HG03064 (cell line): ENCODE results near the gene KXD1.
A peak's percentile ranks its signal among the peaks of the same experiment; 100 is the strongest.
"Not testable (repeated sequence)": the region's sequence is repeated elsewhere in the genome, so short reads cannot be mapped to it uniquely, and the experiment has no call there.

Source experiments
- ATAC-seq: cut with Tn5 transposase; IDR thresholded peaks from one replicate; pipeline ENCODE4 v1.9.1; 2021; ENCODE audit warnings: low read depth; ENCODE audit not compliant: unreplicated experiment

Gene KXD1

DNA sequence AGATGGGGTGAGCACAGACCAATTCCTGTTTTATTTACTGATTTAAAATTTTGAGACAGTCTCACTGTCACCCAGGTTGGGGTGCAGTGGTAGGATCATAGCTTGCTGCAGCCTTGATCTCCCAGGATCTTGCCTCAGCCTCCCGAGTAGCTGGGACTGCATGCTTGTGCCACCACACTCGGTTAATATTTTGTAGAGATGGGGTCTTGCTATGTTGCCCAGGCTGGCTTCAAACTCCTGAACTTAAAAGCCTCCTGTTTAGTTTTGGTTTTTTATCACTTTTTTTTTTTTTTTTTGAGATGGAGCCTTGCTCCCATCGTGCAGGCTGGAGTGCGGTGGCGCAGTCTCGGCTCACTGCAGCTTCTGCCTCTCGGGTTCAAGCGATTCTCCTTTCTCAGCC, 18.7 kb downstream of the KXD1 start:
- no peak for ATAC-seq

DNA sequence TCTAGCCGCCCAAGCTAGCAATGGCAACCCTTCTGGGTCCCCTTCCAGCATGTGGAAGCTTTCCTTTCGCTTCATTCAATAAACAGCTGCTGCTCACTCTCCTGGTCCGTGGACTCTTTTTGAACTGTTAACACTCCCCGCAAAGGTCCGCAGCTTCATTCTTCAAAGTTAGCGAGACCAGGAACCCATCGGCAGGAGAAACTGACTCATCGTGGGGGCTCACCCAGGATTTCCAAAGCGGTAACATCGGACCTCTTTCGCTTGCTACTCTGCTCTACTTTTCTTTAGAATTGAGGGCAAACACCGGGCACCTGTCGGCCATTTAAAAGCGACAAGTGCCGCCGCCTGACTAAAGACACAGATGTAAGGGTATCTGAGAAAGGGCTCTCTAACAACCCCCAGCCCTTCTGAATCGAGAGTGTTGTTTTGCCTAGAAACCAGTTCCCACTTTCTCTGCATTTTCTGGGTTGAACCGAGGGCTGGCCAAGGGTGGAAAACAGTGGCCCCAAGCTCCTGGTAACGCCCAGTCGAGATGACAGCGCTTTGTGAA, 19.8 kb downstream of the KXD1 start:
- ATAC-seq: no peak

DNA sequence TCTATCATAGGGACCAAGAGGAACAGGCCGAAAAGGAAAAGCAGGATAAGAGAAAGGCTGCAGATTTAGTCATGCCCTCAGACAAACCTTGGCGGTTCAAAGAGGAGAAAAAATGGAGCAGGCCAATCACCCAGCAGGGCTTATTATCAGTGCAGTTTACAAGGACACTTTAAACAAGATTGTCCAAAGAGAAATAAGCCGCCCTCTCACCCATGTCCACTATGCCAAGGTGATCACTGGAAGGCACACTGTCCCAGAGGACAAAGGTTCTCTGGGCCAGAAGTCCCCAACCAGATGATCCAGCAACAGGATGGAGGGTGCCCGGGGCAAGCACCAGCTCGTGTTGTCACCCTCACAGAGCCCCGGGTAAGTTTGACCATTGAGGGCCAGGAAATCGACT, 22.6 kb downstream of the KXD1 start:
- ATAC-seq: no peak

DNA sequence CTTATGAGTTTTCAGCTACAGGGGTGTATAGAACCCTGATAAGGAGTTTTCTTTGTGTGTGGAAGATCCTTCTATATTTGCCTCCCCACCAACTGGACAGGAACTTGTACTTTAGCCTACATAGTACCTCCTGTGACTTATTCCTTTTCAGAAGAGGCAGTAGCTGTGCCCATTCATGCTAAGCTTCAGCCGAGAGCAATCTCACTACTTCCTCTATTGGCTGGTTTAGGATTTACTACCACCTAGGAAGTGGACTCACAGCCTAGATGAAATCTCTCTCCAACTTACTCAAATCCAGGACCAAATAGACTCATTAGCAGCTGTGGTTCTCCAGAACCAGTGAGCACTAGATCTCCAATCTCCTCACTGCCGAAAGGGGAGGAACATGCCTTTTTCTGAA, 28.6 kb downstream of the KXD1 start:
- ATAC-seq: no peak

DNA sequence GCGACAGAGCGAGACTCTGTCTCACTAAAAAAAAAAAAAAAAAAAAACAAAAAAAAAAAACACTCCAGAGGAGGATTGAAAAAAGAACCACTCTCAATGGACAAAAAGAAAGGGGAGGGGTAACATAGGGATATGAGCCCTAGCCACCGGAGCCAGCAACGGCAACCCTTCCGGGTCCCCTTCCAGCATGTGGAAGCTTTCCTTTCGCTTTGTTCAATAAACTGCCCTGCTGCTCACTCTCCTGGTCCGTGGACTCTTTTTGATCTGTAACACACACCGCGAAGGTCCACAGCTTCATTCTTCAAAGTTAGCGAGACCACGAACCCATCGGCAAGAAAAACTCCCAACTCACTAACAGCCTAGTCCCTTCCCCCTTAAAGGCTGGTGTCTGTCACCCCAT, 29.9 kb downstream of the KXD1 start:
- no peak for ATAC-seq

DNA sequence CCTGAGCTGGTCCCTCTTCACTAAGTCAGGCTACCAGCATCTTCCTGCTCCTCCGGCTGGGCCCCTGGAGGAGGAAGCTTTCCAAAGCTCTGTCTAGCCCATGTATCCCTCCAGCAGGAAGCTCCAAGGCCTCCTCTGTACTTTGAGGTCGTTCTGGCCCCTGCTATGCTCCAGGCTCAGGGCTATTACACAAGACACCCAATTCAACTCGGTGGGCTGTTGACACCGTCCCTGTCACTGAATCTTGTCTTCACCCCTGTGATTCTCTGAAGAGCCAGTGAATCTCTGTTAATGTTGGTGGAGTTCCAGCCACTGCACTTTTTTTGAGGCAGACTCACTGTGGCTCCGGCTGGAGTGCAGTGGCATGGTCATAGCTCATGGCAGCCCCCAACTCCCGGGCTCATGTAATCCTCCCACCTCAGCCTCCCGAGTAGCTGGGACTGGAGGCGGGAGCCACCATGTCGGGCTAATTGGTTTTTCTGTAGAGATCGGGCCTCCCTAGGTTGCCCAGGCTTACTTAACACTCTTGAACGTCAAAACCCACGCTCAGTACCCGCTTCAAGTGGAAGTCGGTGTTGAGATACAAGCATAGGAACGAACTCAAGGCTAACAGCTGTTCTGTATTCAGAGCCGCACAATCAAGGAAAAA, 30.4 kb downstream of the KXD1 start:
- ATAC-seq: no peak

DNA sequence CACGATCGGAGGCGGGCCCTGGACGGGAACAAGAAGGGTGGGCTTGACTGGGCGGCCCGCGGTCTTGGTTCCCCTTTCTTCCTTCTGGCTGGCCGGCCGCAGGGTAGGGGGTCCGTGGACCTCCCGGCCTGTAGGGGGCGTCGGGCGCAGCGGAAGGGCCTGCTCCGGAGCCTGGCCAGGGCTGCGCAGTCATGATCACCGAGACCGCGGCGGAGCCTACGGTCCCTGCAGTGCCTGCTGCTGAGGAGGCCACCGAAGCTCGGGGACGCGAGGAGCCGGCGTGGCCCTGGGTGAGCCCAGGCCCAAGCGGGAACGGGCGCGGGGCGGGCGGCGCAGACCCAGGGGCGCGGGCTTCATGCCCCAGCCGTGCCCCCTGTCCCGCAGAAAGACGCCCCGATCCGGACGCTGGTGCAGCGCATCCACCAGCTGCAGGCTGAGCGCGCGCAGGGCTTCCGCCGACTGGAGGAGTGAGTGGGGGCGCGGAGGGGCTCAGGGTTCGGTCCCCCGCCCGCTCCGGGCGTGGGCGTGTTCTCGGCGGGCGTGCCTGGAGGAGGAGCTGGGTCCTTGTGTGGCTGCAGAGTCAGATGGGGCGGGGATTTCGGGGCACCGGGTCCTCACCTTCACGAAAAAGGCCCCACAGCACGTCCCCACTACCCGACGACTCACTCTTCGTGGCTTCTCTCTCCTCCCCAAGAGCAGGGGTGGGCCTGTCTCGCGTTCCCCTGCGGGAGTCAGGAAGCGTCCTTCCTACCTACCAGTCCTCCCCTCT, 31.1 kb downstream of the KXD1 start, which contains the start of gene REX1BD:
Gene REX1BD, plus strand, starts transcription at position 188 of the 769 bp plus-strand sequence. Its CDS starts 4 bp downstream, at position 192.
- ATAC-seq: peak; percentile 67

DNA sequence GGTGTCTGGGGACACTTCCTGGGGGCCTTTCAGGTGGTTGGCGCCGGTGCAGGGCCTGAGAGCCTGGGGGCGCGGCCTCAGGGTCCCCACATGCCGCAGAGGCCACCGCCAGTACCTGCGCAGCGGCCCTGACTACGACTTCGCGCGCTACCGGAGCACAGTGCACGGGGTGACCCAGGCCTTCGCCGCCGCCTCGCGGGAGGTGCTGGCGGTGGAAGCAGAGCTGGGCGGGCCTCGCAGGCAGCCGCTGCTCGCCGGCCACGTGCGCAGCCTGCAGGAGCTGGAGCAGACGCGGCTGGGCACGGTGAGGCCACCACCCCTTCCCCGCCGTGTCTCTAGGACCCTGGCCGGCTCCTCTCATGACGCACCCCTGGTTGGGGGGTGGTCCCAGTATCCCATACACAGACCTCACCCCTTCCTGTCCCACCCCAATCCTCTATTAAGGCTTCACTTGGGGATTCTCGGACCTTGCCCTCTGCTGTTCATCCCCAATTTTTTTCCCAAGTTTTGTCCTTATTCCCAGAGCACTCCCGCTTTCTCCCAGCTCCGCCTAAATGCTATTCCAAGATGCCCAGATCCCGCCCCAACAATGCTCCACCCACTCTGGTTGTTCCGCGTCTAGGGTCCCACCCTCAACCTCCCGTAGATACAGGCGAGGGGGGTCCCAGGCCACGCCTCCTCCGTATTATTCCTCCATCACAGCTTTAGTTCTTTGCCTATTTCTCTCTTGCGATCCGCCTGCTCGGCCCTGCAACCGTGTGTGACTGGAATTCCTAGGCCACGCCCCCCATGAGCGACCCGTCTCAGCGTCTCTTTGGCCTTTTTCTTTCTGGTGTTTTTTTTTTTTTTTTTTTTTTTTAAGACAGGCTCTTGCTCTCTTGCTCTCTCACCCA, 32.0 kb downstream of the KXD1 start:
- no peak for ATAC-seq

DNA sequence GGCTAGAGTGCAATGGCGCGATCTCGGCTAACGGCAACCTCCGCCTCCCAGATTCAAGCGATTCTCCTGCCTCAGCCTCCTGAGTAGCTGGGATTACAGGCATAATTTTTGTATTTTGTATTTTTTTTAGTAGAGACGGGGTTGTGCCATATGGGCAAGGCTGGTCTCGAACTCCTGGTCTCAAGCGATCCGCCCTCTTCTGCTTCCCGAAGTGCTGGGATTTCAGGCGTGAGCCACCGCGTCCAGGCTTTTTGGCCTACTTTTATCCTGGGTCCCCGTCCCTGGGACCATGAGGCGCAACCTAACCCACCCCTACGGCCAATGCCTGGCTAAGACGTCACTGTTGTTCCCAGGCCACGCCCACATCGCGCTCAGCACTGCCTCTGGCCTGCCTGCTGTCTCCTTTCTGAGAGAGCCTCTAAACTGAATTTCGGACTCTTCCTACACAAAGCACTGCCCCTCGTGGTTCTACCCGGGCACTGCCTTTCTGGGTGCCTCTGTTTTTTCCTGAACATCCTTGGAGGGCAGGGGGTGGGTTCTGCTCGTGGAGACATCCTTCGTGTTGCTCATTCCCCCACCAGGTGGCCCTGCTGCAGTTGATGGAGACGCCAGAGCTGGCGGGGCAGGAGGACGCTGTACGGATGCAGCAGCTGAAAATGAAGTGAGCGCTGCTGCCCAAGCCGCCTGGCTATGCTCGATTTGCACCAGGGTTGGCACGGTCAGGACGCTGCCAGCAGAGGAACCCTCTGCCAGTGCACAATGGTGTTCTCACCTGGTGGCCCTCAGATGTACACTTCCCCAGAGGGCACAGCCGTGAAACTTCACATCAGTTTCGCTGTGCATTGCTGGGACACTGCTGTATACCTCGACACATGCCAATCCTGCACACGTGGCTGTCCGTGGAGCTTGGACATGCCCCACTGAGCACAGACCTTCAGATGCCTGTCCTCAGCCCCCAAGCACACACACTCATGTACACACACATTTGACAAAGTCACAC, 32.9 kb downstream of the KXD1 start:
- no peak for ATAC-seq

DNA sequence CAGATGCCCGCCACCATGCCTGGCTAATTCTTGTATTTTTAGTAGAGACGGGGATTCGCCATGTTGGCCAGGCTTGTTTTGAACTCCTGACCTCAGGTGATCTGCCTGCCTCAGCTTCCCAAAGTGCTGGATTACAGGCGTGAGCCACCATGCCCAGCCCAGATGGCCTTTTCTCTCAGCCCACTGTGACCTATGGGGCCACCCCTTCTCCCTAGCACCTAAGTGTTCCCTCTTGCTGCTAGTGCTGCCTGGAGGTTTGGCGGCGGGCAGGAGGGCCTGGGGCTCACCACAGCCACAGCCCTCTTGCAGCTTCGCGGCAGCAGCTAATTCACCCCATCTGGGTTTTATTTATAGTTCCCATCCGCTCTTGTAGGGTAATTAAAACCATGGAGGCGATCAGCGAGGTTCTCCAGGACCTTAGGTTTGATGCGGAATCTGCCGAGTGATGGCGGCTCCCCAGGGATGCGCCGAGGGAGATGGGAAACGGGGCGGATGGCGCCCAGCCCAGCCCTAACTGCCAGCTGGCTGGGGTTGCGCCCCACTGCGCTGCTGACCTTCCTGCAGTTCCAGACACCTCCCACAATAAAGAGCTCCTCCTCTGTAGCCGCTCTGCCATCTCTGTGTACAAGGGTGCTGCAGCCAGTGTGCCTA, 34.2 kb downstream of the KXD1 start:
- no peak for ATAC-seq

DNA sequence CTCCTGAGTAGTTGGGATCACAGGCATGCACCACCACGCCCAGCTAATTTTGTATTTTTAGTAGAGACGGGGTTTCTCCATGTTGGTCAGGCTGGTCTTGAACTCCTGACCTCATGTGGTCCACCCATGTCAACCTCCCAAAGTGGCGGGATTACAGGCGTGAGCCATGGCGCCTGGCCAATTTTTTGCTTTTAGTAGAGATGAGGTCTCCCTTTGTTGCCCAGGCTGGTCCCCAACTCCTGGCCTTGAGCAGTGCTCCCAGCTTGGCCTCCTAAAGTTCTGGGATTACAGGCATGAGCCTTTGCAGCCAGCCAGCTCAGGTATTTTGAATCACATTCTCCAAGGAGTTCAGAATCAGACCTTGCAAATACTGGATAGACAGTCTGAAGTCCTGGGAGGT, 35.1 kb downstream of the KXD1 start:
- ATAC-seq: not testable (repeated sequence)

DNA sequence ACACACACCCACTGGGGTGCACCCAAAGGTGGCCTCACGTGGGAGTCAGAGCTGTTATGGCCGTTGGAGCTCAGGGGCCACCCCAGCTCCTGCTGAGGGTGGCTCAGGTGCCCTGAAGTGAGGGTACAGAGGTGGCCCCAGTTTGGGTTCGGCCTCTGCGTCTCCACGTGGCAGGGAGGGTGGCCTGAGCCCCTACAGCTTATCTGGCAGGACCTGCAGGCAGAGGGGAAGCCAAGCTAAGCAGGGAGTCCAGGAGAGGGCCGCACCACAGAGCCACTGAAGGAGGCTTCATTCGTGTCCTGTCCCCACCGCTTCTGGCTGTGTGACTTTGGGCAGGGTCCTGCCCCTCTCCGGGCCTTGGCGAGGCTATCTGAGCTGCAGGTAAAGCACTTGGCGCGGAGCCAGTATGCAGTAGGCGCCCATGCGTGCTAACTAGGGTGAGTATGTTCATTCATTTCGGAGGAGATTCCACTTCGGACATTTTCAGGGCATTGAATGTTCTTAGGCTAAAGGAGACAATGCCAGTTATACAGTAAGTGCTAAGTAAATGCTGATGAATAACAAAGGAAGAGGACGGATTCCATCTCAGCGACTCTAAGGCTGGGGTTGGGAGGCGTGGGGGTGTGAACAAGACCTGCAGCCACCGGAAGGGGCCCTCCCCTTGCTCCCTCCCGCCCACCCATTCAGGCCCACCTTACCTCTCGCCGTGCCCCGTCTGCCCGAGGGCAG, 35.9 kb downstream of the KXD1 start:
- no peak for ATAC-seq

DNA sequence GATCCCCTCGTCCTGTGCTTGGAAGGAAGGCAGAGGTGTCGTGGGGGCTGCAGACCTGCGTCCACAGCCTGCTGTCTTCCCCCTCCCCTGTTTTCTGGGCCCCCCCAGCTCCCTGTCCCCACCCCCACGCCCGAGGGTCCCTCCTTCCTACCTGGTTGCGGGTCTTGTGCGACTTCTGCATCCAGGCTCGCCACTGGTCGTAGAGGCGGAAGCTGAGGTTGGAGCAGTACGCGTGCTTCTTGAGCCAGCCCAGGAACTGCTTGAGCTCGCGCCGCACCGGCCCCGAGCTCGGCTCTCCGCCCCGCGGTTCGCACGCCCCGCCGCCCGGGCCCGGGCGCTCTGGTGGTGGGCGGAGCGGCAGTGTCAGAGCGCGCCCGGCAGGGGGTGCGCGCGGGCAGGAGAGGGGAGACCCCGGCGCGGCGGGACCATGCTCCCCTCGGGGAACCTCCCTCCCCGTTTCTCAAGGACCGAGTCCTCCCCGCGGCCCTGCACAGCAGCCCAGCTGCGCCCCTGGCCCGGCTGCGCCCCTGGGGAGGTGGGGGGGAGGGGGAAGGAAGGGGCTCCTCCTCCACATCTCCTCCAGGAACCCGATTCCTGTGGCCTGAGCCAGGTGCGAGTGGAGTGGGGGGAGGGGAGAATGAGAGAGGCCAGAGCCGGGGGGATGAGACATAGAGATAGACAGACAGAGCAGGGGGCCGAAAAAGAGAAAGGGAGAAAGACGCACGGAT, 36.6 kb downstream of the KXD1 start:
- ATAC-seq: no peak

DNA sequence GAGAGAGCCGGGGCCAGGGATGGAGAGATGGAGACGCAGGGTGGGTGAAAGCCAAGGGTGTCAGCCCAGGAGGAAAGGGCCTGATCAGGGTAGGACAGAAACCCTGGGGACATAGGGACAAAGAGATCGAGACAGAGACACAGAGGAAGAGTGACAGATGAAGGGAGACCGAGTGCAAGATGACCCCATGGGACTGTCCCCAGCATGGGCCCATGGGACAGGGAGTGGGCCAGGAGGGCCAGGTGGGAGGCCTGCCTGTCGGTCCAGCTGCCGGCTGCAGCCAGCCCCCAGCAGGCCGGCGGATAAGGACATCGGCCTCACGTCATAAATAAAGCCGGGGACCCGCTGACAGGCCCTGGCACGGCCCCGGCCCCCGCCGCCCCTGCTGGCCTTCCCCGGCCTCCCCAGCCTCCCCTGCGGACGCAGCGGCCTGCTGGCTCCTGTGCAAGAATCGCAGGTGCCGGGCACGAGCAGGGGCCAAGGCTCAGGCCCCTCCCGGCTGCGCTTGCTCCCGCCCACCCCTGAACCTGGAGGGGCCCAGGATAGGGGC, 37.2 kb downstream of the KXD1 start:
- no peak for ATAC-seq

DNA sequence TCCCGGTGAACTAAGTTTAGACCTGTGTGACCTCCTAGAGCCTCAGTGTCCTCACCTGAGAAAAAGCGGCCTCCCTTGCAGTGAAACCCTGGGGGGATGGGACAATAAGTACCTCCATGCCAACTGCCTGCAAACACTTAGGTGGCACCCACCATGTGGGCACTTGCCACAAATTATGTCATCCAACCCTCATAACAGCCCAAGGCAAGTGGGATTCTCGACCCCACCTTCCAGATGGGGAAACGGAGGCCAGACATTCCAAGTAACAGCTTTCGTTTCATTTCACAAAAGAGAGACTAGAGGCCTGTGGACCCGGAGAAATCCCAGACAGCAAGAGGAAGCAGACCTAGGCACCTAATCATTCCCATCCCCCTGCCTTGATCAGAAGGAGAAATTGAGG, 37.8 kb downstream of the KXD1 start:
- no peak for ATAC-seq

DNA sequence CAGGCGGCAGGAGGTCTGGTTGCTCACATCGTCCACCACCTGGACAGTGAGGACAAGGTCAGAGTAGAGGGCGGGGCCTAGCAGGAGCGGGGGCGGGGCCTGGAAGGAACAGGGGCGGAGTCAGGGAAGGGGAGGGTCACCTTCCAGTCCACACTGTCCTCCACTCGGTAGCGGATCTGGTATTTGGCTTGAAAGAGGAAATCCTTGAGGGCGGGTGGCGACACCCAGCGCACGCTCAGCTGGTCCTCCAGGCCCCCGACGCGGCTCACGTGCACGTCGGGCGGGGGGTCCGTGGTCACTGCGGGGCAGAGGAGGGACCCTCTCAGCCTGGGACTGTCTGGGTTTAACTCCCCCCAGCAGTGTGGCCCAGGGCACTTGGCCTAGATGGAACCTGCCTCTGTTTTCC, 39.1 kb downstream of the KXD1 start:
- no peak for ATAC-seq

DNA sequence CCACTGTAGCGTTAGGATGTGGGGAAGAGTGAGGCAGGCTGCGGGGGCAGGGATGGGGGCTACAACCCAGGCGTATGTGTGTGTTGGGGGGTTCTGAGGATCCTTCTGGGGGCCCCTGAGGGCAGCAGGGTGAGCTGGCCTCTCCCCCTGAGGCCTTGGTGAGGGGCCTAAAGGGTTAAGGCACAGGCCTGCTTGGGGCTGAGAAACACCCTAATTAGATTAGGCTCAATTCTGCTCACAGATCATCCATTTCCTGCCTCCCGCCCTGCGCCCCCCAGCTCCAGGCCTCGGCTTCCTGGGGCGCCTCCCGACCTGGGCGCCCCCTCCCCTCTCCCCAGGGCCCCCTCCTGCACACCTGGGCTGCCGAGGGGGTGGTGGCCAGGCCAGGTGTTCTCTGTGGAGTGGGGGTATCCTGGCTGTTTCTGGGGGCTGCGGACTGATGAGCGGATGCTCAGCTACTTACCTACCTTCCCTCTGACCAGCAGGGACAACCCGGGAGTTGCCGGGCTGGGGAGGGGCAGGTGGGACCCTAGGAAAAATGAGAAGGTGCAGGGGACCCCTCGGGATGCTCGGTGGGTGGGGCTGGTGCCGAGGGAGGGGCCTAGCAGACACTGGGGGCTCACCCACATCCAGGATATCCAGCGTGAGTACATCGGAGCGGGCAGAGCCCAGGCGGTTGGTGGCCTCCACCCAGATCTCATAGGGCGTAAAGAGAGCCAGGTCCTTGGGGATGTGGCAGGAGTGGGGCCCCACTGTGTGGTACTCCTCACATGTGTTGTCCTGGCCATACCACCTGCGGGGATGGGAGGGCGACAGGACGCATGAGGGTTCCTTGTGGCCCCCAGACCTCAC, 40.4 kb downstream of the KXD1 start:
- ATAC-seq: no peak
